Activated CD8-positive, alpha-beta memory T cell treated with anti-CD3 and anti-CD28 coated beads for 36 hours (primary cell): ENCODE measurements around the gene POLR2H. TPM values are rescaled to one million over a fixed set of nuclear protein-coding genes. Genes with fewer than 3 reads are reported as not detected.

Experiments
- CTCF ChIA-PET: fragments of 350-600 bp; sonication (Branson Sonifier 250); formaldehyde crosslinking; loops from one replicate; lab custom pipeline; 2021; ENCODE audit warnings: antibody characterized with exemption; lab: Charles Lee
- POLR2A ChIA-PET: fragments of 350-600 bp; sonication (Branson Sonifier 250); formaldehyde crosslinking; loops from one replicate; lab custom pipeline; 2021; ENCODE audit warnings: antibody characterized with exemption; lab: Charles Lee
- total RNA-seq, 2 experiments: library from RNA; stranded (reverse); gene quantifications; one replicate each; pipeline ENCODE4 v1.2.3, GENCODE V29; 2021

Gene POLR2H
- total RNA-seq, 2 experiments from 2014 or later: 188 to 190 TPM

DNA sequence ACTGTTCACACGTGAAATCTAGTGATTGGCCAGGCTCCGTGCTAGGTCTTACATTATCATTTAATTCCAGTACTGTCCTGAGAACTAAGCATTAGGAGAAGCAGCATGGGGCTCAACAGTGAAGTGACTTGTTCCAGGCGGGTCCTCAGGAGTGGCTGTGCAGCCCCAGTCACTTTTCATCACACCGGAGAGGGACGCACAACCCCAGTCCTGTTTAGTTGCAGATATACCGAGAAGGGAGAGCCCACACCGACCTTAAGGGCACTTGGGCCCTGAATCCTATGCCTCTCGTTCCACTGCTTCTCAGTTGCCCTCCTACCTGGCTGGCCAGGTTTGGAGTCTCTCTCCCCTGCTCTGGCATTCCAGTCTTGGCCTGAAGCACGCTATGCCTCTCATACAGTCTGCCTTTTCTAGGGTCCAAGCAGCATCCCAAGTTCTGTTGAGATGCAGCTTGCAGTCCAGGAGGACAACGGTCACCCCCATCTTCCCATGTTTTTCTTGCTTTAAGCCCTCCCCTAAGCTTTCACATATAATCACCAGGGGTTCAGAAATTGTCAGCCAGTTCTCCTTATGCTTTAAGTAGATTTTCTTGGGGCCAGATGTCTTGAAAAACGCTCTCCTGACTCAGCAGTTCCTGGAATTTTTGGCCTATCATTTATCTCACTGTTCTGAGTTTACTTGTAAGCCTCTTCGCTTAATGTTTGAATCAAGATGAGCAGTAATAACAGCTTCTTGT lies 14.0 kb upstream of the POLR2H start:
- ChIA-PET POLR2A (no interaction called here), CTCF (interaction anchor here (1.1 kb wide), 1 partner anchor 11 kb away, joined by 3 read pairs; no protein-coding TSS in a partner anchor)

DNA sequence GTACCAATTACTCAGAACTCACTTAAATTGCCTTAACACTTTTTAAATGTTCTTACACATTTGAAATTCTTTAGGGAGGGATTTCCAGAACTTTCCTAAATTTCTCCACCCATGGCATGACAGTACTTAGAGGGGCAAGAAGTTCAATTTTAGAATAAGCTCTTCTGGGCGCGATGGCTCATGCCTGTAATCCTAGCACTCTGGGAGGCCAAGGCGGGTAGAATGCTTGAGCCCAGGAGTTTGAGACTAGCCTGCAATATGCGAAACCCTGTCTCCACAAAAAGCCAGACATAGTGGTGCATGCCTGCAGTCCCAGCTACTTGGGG lies 13.5 kb upstream of the POLR2H start:
- CTCF ChIA-PET: no interaction called here
- POLR2A ChIA-PET: no interaction called here

DNA sequence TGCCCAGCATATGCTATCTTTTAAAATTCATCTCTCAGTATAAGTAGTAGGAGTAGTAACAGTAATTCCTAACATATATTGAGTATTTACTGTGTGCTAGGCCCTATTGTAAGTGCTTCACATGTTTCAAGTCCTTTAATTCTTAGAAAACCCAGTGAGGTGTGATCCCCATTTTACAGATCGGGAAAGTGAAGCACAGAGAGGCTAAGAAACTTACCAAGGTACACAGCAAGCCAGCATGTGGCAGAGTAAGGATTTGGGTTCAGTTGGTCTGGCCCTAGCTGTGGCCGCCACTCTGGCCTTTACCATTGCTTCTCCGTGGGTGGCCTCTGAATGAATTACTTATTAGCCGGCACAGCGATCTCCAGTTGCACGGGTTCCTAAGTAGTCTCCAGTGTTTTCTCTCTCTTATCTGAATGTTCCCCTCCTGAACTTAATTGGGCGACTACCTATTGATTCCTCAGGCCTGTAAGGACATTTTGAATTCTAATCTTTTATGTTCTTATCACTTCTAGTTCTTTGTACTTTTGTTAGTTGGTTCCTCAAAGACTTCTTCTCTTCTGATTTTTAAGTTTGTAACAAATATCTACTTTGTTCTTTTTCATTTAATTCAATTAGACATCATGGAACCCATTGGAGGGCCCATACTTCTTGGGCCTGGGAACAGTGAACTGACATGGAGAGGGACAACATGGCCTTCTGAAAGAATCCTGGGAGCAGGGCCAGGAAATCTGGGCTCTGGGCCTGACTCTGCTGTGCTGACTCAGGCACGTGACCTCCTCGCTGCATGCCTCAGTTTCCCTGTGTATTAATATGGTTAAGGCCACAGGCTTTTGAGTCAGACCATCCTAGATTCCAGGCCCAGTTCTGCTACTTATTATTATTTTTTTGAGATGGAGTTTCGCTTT lies 11.7 kb upstream of the POLR2H start:
- CTCF ChIA-PET: no interaction called here
- POLR2A ChIA-PET: no interaction called here

DNA sequence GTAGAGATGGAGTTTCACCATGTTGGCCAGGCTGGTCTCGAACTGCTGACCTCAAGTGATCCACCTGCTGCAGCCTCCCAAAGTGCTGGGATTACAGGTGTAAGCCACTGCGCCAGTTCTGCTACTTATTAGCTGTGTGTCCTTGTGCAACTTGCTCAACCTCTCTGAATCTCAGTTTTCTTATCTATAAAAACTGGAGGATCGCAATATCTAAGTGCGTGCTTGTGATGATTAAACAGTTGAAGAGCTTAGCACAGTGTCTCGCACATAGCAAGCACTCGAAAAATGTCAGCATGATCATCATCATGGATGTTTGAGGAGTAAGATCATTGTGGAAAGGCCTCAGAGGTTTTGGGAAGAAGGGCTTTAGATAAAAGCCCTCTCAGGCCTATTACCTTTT lies 10.9 kb upstream of the POLR2H start:
- ChIA-PET POLR2A (no interaction called here), CTCF (no interaction called here)

DNA sequence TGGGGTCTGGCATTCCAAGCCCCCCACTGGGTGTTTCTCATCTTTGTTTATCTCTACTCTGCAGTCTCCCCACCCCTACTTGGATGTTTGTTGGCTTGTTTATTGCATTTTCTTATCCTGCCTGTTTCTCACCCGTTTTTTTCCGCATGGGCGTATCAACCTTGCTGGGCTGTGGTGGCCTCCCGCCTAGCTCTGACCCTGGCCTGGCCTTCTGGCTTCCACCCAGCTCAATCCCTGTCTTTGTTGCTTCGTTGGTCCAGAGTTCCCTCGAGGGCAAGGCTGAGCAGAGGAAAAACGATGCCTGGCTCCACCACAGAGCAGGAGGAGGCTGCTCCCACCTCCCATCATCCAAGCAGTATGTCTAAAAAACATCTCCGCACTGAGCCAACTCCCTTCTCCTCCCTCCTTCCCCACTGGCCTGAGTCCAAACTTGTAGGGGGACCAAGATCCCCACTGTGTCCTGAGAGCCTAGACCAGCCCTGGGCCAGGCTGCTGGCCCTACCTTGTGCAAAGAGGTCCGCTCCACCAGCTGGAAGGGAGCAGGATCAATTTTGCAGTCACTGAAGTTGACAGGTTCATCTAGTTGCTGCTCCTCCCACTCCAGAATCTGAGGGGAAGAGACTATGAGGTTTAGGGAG lies 9.9 kb upstream of the POLR2H start:
- POLR2A ChIA-PET: interaction anchor here (0.6 kb wide), 1 partner anchor 167 kb away, joined by 4 read pairs; no protein-coding TSS in a partner anchor
- CTCF ChIA-PET: interaction anchor here (0.6 kb wide), 1 partner anchor 11 kb away, joined by 3 read pairs; no protein-coding TSS in a partner anchor

DNA sequence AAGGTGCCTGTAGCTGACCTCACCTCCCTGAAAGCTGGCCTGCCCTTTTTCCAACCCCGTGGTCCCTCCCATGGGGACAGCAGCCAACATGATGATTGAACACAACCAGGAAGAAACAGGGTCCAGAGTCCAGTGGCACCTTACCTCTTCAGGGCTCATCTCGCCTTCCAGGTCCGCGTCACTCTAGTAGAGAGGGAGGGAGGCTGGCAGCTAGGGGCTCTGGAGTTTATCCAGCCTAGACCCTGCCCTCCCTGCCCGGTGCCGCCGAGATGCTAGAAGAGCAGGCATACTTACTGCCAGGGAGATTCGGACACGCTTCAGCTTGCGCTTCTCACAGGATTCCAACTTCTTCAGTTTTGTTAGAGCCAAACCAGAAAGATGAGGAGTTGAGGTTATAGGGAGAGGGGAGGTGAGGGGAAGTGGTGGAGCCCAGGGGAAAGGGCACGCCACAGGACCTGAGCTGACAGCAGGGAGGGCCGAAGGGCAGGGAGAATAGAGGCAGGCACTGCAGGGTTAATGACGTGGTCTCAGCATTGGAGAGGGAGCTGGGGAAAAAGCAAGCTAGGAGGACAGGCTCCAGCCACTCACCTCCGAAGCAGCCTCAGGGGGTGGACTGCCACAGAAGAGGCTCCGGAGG lies 9.2 kb upstream of the POLR2H start:
- POLR2A ChIA-PET: no interaction called here
- CTCF ChIA-PET: no interaction called here

DNA sequence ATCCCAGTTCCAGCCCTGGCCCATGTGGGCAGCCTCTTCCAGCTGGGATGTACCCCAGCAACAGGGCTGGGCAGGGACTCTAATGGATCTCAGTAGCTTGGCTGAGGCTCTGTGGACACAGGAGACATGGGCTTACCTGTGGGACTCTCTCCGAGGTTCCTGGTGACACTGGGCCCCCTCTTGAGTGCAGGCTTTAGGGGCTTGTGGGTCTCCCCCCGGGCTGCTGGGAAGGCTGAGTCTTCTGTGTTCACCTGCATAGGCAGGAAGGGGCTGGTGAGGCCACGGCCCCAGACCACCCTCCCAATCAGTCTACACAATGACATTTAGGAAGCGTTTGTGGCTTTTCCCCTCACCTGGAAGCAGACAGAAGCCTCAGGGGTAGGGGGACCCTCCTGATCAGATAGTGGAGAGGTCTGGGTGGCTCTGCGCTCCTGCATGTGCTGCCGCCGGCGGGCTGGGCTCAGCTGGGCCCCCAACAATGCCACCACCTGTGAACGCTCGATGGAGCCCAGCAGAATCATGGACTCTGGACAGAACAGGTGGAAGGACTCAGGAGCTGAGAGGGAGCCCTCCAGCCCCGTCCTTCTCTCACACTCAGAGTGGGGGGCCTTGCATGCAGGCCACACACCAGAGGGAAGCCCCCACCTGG lies 8.5 kb upstream of the POLR2H start:
- CTCF ChIA-PET: interaction anchor here (0.9 to 1.8 kb wide), 7 partner anchors 9 to 50 kb away, joined by 3 to 5 read pairs (median 4); partner anchors contain the start of genes CLCN2 and POLR2H

DNA sequence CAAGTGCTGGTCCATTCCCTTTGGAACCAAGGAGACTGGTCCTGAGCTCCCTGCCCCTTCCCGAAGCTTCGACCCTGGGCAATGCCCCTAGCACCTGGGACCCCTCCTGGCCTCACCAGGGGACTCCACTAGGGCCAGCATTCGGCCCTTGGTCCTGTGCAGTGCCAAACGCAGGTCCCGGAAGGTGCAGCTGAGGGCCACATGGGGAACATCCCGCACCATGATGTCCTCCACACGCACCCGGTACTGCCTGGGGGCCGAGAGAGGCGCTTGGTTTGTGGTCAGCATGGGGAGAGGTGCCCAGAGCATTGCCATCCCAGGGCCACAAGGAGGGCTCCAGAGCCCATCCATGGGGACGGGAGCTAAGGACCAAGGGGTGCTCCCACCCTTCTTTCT lies 8.0 kb upstream of the POLR2H start:
- ChIA-PET CTCF (interaction anchor here (0.6 to 1.8 kb wide), 13 partner anchors 8 to 197 kb away, joined by 3 to 5 read pairs (median 3); partner anchors contain the start of genes CLCN2 and POLR2H), POLR2A (interaction anchor here (1.7 kb wide), 1 partner anchor 18 kb away, joined by 3 read pairs; no protein-coding TSS in a partner anchor)

More for the DNA sequence above, 8.5 kb upstream of the POLR2H start:
- POLR2A ChIA-PET: interaction anchor here (1.7 kb wide), 1 partner anchor 18 kb away, joined by 3 read pairs; no protein-coding TSS in a partner anchor

DNA sequence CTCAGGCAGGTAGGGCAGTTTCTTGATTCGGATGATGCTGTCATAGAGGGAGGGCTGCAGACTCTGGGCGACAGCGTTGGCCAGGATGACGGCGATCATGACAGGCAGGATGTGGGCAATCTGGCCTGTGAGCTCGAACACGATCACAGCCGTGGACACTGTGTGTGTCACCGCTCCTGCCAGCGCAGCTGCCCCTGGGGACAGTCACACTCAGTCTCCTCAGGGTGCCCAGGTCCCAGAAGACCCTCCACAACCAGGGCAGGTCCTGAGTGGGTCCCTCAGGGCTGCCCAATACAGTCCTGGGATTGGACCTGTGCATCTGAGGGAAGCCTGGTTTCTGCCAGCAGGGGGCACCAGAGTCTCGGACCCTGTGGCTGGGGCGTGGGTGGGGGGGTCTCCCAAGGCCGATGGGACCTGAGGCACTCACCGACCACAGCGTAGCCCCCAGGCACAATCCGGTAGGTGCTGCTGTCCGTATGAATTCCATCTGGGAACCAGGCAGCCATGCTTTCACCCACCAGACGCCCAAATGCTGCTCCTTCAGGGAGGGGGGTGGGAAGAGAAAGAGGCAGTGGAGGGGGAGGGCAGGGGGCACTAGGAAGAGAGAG lies 7.3 kb upstream of the POLR2H start:
- ChIA-PET CTCF (interaction anchor here (0.6 to 1.8 kb wide), 13 partner anchors 8 to 196 kb away, joined by 3 to 5 read pairs (median 3); partner anchors contain the start of genes CLCN2 and POLR2H), POLR2A (interaction anchor here (1.7 kb wide), 1 partner anchor 19 kb away, joined by 3 read pairs; no protein-coding TSS in a partner anchor)

DNA sequence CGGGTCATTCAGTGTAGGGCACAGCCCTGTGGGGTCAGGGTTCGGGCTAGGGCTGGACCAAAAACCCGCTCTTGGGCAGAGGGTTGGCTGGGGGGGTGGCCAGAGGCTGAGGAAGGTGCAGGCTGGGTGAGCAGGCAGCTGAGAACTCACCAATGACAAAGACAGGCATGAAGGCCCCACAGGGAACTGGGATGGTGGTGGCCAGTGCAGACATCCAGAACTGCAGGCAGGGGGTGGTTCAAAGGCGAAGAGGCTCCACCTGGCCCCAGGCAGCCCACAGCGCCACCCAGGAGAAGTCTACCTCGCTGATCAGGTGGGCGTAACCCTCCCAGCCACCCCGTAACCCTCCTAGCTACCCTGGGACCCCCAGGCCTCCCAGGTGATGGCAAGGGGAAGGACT lies 6.8 kb upstream of the POLR2H start:
- ChIA-PET CTCF (interaction anchor here (1.1 to 1.8 kb wide), 2 partner anchors 17 to 159 kb away, joined by 3 to 5 read pairs; no protein-coding TSS in a partner anchor), POLR2A (no interaction called here)

DNA sequence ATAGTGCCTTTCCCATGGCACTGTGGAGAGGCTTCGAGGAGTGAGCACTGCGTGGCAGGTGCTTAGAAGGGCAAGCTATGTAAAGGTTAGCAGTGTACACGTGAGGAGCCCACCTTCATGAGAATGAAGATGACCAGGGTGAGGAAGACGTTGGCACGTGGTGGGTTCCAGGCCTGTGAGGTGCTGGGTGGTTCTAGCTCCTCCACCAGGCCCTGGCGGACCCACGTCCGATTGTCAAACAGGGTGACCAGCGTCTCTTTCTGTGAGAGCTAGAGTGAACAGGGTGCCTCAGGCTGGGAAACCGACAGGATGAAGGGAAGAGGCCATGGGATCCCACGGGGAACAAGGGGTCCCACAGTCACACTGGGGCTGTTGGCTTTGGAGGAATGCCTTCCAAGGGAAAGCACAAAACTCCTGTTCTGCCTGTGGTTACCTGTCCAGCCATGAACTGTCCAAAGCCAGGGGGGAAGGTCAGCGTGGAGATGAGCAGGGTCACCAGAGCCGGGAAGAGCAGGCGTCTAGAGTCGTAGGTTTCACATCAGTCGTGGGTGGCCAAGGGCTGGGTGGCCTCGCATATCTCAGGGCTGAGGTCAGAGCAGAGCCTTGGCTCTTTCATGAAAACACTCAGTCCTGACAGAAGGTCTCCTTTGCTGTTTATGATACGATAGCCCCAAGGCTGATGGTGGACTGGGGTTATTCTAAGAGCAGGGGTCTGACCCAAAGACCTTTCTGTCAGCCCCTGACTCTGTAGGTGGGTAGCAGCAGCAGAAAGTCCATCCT lies 6.1 kb upstream of the POLR2H start:
- ChIA-PET CTCF (interaction anchor here (0.9 to 1.8 kb wide), 4 partner anchors 10 to 158 kb away, joined by 3 to 5 read pairs (median 4); no protein-coding TSS in a partner anchor), POLR2A (no interaction called here)

DNA sequence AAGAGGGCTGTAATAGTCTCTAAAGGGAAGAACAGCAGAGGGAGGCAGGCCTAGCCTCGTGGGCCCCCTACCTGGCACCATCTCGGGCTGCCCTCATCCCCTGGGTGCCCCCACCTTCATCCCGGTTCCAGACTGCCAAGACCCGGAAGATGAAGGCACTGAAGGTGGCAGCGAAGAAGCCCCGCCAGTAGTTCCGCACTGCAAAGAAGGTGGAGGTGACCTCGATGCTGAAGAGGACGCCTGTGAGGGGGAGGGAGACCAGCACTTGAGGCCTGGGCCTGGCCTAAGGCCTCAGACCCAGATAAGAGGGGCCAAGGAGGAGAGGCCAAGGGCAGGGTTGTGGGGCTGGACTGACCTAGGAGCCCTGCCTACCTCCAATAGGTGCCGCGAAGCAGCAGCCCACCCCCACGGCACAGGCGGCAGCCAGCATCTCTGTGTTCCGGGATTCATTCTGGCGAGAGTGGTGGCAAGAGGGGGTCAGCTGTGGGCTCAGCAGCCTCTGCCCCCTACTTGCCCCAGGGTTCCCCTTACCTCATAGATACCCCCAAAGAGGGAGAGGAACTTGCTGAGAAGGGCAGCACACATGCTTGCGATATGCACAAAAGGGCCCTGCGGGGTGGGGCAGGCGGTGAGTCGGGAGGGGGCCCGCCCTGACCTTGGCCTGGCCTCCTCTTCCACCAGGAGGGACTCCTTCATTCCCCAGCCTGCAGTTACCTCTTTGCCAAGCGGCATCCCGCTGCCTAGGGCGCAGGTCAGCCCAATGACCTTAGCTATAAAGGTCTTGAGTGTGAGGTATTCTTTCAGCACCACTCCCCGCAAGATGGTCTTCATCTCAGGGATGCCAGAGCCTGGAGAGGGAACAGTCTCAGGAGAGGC lies 4.0 kb upstream of the POLR2H start:
- CTCF ChIA-PET: no interaction called here
- POLR2A ChIA-PET: no interaction called here

DNA sequence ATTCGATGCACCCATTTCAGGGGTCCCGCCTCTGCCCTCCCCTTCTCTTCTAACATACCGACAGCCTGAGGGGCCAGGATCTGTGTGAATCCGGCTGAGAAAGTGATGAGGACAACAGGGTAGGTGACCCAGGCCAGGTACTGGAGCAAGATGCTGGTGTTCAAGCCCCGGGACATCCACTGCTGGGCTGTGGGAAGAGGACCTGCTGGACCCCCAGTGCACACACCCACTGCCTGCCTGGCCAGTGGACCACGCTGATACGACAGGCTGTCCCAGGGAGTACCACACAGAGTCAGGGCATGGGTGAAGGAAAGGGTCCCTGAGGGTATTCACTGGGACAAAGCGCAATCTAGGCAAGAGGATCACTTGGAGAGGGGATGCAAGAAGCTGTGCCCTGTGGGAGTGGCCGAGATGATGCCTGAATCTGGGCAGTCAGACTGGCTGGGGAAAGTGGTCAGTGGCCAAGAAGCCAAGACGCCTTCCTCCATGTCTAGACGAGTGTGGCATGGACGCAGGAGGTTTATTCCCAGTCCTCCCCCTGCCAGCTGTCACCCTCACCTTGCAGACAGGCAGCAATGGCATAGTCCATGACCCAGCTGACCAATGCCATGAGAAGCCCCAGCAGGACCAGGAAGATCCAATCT lies 3.3 kb upstream of the POLR2H start:
- CTCF ChIA-PET: interaction anchor here (1.2 kb wide), 1 partner anchor 11 kb away, joined by 3 read pairs; no protein-coding TSS in a partner anchor
- POLR2A ChIA-PET: no interaction called here

DNA sequence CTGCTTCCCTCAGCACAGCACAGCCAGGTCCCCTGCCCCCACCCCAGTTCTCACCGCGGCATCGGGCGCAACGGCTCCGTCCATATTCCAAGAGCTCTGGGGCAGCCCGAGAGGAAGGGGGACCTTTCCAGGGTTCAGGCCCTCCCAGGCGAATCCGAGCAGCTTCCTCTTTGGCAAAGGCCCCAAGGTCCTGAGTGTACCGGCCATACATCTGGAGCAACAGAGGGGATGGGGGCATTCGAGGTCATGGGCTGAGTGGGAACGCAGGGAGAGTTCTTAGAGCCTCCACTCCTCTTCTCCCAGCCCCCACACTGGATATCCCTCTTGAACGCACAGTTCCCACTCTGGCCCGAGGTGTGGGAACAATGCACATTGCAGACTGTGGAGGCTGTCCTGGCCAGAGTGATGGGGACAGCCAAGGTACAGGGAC lies 2.6 kb upstream of the POLR2H start:
- CTCF ChIA-PET: interaction anchor here (1.2 kb wide), 1 partner anchor 12 kb away, joined by 3 read pairs; no protein-coding TSS in a partner anchor
- POLR2A ChIA-PET: no interaction called here

DNA sequence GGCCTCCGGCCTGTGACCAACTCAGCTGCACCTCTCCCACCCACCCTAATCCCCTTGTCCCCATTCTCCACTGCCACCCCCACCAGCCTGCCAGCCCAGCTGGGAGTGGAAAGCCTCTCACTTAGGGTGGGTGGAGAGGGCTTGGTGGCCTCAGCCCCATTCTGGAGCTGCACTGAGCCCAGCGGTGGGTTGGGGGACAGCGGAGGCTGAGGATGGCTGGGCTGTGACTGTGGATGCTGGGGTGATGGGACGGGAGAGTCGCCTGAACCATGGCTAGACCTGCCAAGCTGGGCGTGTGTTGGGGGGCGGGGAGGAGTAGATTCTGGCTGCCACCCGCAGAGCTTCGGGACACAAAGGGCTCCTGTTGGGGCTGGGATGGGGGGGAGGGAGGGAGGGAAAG lies 1.9 kb upstream of the POLR2H start:
- POLR2A ChIA-PET: no interaction called here

More for the DNA sequence above, 1.9 kb upstream of the POLR2H start:
- CTCF ChIA-PET: interaction anchor here (1.2 kb wide), 1 partner anchor 110 kb away, joined by 3 read pairs; the partner anchor contains the start of gene EEF1AKMT4
